K562 (cell line): ENCODE data around the gene GALP. TPM values are rescaled to one million over a fixed set of nuclear protein-coding genes. Genes with fewer than 3 reads are reported as not detected.

ENCODE experiments used
- ARID3A ChIP-seq: IDR thresholded peaks from 2 replicates; pipeline ENCODE4 v1.6.1; 2012; ENCODE audit warnings: low read depth, low read length, improper control_type of control experiment, borderline replicate concordance
- ELF4 ChIP-seq: fragments of 450-650 bp; formaldehyde crosslinking; IDR thresholded peaks from 2 replicates; pipeline ENCODE4 v1.4.0; 2022; ENCODE audit warnings: missing genetic modification characterization
- EZH2 ChIP-seq: IDR thresholded peaks from 2 replicates; pipeline ENCODE4 v1.6.1; 2012; ENCODE audit warnings: low read depth, mild to moderate bottlenecking, inconsistent platforms, low read length, borderline replicate concordance
- FOXO4 ChIP-seq: fragments of 450-650 bp; formaldehyde crosslinking; IDR thresholded peaks from 2 replicates; pipeline ENCODE4 v1.4.0; 2020; ENCODE audit warnings: mild to moderate bottlenecking, moderate library complexity
- MLLT1 ChIP-seq, 2 experiments: fragments of 450-650 bp; IDR thresholded peaks; 2 replicates each; pipeline ENCODE4 v1.6.1; 2016
- MYC ChIP-seq, 2 experiments: fragments of 250-450 bp in 1 of 2; sonication (Bioruptor Pico) in 1 of 2; IDR thresholded peaks; 2 replicates each; pipeline versions ENCODE4 v1.5.1 to v1.6.1; 2012 to 2021; ENCODE audit warnings: low read depth in 2 of 2, borderline replicate concordance in 1 of 2, improper control_type of control experiment in 1 of 2, low read length in 1 of 2, mild to moderate bottlenecking in 1 of 2, moderate library complexity in 1 of 2
- NBN ChIP-seq: fragments of 450-650 bp; IDR thresholded peaks from 2 replicates; pipeline ENCODE4 v1.6.1; 2016; ENCODE audit warnings: low read depth, mild to moderate bottlenecking
- PHF21A ChIP-seq: fragments of 450-650 bp; IDR thresholded peaks from 2 replicates; pipeline ENCODE4 v1.6.1; 2017; ENCODE audit warnings: low read depth, borderline replicate concordance
- PRMT5 ChIP-seq: sonication (generic); formaldehyde crosslinking; IDR thresholded peaks from 2 replicates; pipeline ENCODE4 v1.5.0; 2020; ENCODE audit warnings: missing genetic modification reagents
- RBM15 ChIP-seq: fragments of 200-400 bp; formaldehyde crosslinking; IDR thresholded peaks from 2 replicates; pipeline ENCODE4 v1.6.1; 2018; ENCODE audit warnings: mild to moderate bottlenecking, low read length, moderate library complexity; ENCODE audit not compliant: insufficient read depth
- SIRT6 ChIP-seq: IDR thresholded peaks from one replicate; pipeline ENCODE4 v1.6.1; 2012; ENCODE audit warnings: low read depth, mild to moderate bottlenecking, control low read depth, inconsistent platforms, low read length, moderate library complexity
- THRAP3 ChIP-seq: fragments of 450-650 bp; IDR thresholded peaks from 2 replicates; pipeline ENCODE4 v1.6.1; 2016; ENCODE audit warnings: mild to moderate bottlenecking, inconsistent platforms, borderline replicate concordance
- UBTF ChIP-seq, 2 experiments: IDR thresholded peaks; 2 replicates each; pipeline ENCODE4 v1.6.1; 2012; ENCODE audit warnings: improper control_type of control experiment in 2 of 2, low read depth in 2 of 2, low read length in 2 of 2, borderline replicate concordance in 1 of 2
- YBX1 ChIP-seq: fragments of 450-650 bp; IDR thresholded peaks from 2 replicates; pipeline ENCODE4 v1.7.1; 2016; ENCODE audit warnings: mild to moderate bottlenecking
- ZFPM2 ChIP-seq: fragments of 250-450 bp; sonication (Bioruptor Pico); IDR thresholded peaks from 2 replicates; pipeline ENCODE4 v1.5.1; 2022; ENCODE audit warnings: mild to moderate bottlenecking
- ZKSCAN8 ChIP-seq: fragments of 200-800 bp; sonication (Bioruptor generic); IDR thresholded peaks from 2 replicates; pipeline ENCODE4 v1.6.1; 2016; ENCODE audit warnings: missing genetic modification characterization, missing compliant biosample characterization
- ZNF311 ChIP-seq: fragments of 250-450 bp; sonication (Bioruptor Pico); IDR thresholded peaks from 2 replicates; pipeline ENCODE4 v1.4.0; 2020; ENCODE audit warnings: mild to moderate bottlenecking, moderate library complexity
- ZNF766 ChIP-seq: fragments of 200-800 bp; sonication (Bioruptor generic); conservative IDR thresholded peaks from 2 replicates; pipeline ENCODE4 v1.6.1; 2016; ENCODE audit warnings: missing genetic modification characterization, missing compliant biosample characterization
- ZNF830 ChIP-seq: fragments of 250-450 bp; sonication (Bioruptor Pico); IDR thresholded peaks from 2 replicates; pipeline ENCODE4 v1.5.0; 2021; ENCODE audit warnings: mild to moderate bottlenecking
- polyA plus RNA-seq, 8 experiments: library from polyadenylated mRNA; depleted of rRNA in 4 of 8; stranded (reverse) in 5 of 8; unstranded in 3 of 8; fragments of >200 nt; fragmentation: Nextera tagmentation in 2 of 8; fragmentation: Illumina TruSeq in 1 of 8; extraction: Ambion mirVana in 2 of 8; extraction: Trizol in 1 of 8; gene quantifications; 2 replicates each; pipeline versions ENCODE4 v1.2.1 to v1.2.3, GENCODE V29; 2011 to 2014; ENCODE audit warnings: inconsistent platforms in 1 of 8, missing spikeins in 1 of 8
- total RNA-seq, 7 experiments: library from RNA; depleted of rRNA in 6 of 7; stranded (reverse); fragments of >200 nt in 6 of 7; fragmentation: Illumina TruSeq in 2 of 7; extraction: Trizol in 2 of 7; gene quantifications; 2 replicates each; pipeline versions ENCODE4 v1.2.1 to v1.2.3, GENCODE V29; 2011 to 2021; ENCODE audit warnings: low replicate concordance in 1 of 7

Gene GALP
- total and polyA plus RNA-seq, 9 of the 15 experiments (the other 6 are each of a cell fraction or from before 2014, with no cell fraction given) = not detected

GRCh38 chr19:56140583-56141416 is 35.0 kb upstream of the GALP start, which contains the start of gene ZNF444 (continued):
- TF ChIP-seq ELF4 (CRISPR knock-in tag) (no peak; the same call in 1 of the 2 replicates), ZNF766 (peak; percentile 94), FOXO4 (CRISPR knock-in tag) (no peak), PHF21A (no peak), MLLT1 (IDR thresholded peaks at IDR 0.05) (no peak), ZFPM2 (CRISPR knock-in tag) (no peak), MYC (IDR thresholded peaks at IDR 0.05; ENCODE audit: low read depth, low read length) (peak; percentile 87; the same call in 1 of the 2 replicates), MYC (CRISPR knock-in tag; IDR thresholded peaks at IDR 0.05; ENCODE audit: borderline replicate concordance, low read depth) (no peak), UBTF (IDR thresholded peaks at IDR 0.05; ENCODE audit: borderline replicate concordance in 1 of 2, low read depth in 2 of 2, low read length in 2 of 2) (no peak), NBN (no peak), PRMT5 (CRISPR knock-in tag) (no peak), ZNF311 (CRISPR knock-in tag) (peak; percentile 48; the same call in 1 of the 2 replicates), THRAP3 (no peak), ZNF830 (CRISPR knock-in tag) (no peak), ARID3A (no peak), SIRT6 (no peak), EZH2 (no peak), RBM15 (no peak), YBX1 (no peak), ZKSCAN8 (CRISPR knock-in tag) (no peak)
